Adrenal gland (tissue), 12 donors: ENCODE measurements around the gene ARHGEF2. TPM values are rescaled to one million over a fixed set of nuclear protein-coding genes. Genes with fewer than 3 reads are reported as not detected.

Source experiments
- DNase-seq, 7 donors: peaks; one replicate each; pipeline ENCODE4 v3.0.0-alpha.2; 2019 to 2020
- H3K27ac ChIP-seq, 5 donors: fragments of 200-600 bp; sonication (generic) in 4 of 5; 1 replicate in 3 of 5; 2 replicates in 2 of 5; pipeline versions ENCODE4 v1.5.1 to v1.8.0; 2016 to 2020; ENCODE audit warnings: mild to moderate bottlenecking in 1 of 5
- H3K27me3 ChIP-seq: fragments of 200-600 bp; 2 replicates; pipeline ENCODE4 v1.8.0; 2021
- H3K36me3 ChIP-seq, 2 donors: fragments of 200-600 bp; replicated peaks in 1 of 2; 1 replicate in 1 of 2; 2 replicates in 1 of 2; pipeline versions ENCODE4 v1.5.1 to v1.8.0; 2018 to 2022
- H3K4me1 ChIP-seq, 2 donors: fragments of 200-600 bp; replicated peaks in 1 of 2; 1 replicate in 1 of 2; 2 replicates in 1 of 2; pipeline versions ENCODE4 v1.5.1 to v1.8.0; 2018 to 2021
- H3K4me3 ChIP-seq, 4 donors: fragments of 200-600 bp; sonication (generic) in 3 of 4; one replicate each; pipeline ENCODE4 v1.5.1; 2016 to 2018
- H3K9me3 ChIP-seq, 3 donors: fragments of 200-600 bp; sonication (generic) in 1 of 3; replicated peaks in 1 of 3; 1 replicate in 2 of 3; 2 replicates in 1 of 3; pipeline versions ENCODE4 v1.5.1 to v1.8.0; 2016 to 2021
- CTCF ChIP-seq, 6 experiments: fragments of 450-650 bp in 4 of 6; fragments of 200-600 bp in 2 of 6; sonication (generic) in 1 of 6; IDR thresholded peaks; 1 replicate in 5 of 6; 2 replicates in 1 of 6; pipeline versions ENCODE4 v1.5.1 to v1.8.0; 2016 to 2021; ENCODE audit warnings: antibody characterized with exemption in 6 of 6, mild to moderate bottlenecking in 2 of 6, moderate library complexity in 1 of 6
- POLR2A ChIP-seq, 2 donors: fragments of 450-650 bp; IDR thresholded peaks; one replicate each; pipeline ENCODE4 v1.6.1; 2017; ENCODE audit warnings: antibody characterized with exemption in 2 of 2, mild to moderate bottlenecking in 2 of 2, moderate library complexity in 1 of 2
- WGBS, 4 donors: extraction: QIAGEN DNeasy Blood & Tissue Kit in 2 of 4; methylation state at CpG; one replicate each; pipeline versions ENCODE4 v1.1.5 to v1.1.7; 2013 to 2017; 5-methylcytosine and 5-hydroxymethylcytosine counted together
- intact Hi-C, 2 donors: fragments of 100-400 bp; cut with DNase I; formaldehyde crosslinking; loops; one replicate each; pipeline versions ENCODE4 v1.14.1 to v1.15.0; 2022 to 2023
- polyA plus RNA-seq, 3 donors: library from polyadenylated mRNA; stranded (reverse); fragments of 200-250 nt in 2 of 3; fragments of 350-450 nt in 1 of 3; fragmentation: Illumina TruSeq in 1 of 3; extraction: RNeasy Lipid Tissue Mini Kit (QIAGEN cat#74804) in 1 of 3; gene quantifications; one replicate each; pipeline ENCODE4 v1.2.3, GENCODE V29; 2013 to 2014
- total RNA-seq, 9 donors: library from RNA; depleted of rRNA in 4 of 9; stranded (reverse); fragments of >200 nt in 4 of 9; fragments of 120-200 nt in 1 of 9; fragmentation: NEBNext Ultra II Directional in 1 of 9; extraction: Animal tissue kit (Norgen Biotek cat#: 25700) in 1 of 9; gene quantifications; one replicate each; pipeline versions ENCODE4 v1.1.0 to v1.2.4, GENCODE V29; 2013 to 2023
- donor health status: healthy with polysubstance abuse.
- donor health status: Bipolar disorder and iron deficiency.
- donor health status: DM: yes; HTN: yes; CAD: no.
- donor health status: DM: no; HTN: no; CAD: no.
- donor health status: DM: no; HTN: no; CAD: no.
- donor health status: DM: yes; HTN: yes; CAD: no.

The ARHGEF2 gene
- total and polyA plus RNA-seq, 12 donors: 7.6 to 41.3 (median 29.8) TPM

DNA sequence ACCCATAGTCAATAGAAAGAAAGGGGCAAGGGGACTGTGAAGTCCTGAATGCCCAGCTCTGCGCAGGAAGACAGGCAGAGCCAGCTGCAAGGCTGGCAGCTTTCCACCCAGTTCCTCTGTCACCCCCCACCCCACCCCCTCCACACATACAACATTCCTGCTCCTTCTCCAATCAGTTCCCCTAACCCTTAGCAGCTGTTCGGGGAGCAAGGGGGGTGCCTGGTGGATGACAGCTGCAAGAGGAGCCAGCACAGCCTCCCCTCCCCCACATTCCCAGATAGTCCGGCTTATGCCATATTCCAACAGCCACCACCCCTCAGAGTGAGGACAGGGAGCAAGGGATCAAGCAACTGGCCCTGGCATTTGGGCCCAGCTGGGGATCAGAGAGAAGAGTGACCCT, 9.7 kb downstream of the ARHGEF2 start:
- intact Hi-C loops: no loop called here
- DNase-seq: no peak
- Histone ChIP-seq H3K4me1 (peaks cover 9 to 46% of the 10 kb centered on the region in 2 donors), H3K4me3 (no peak overlapping the region), H3K36me3 (peaks cover 0 to 25% of the 10 kb centered on the region in 2 donors), H3K27me3 (no peaks in the 10 kb centered on the region), H3K9me3 (no peaks in the 10 kb centered on the region), H3K27ac (peak overlapping the region in 2 of 5 donors; percentile 23 to 63)
- TF ChIP-seq POLR2A (IDR thresholded peaks at IDR 0.05) (no peak), CTCF (IDR thresholded peaks at IDR 0.05) (no peak)
- WGBS, 4 donors: 50 to 70% (median 55%) methylated on average over 2 to 3 of the region's 3 CpGs; no CpG with 5 or more reads in 1 of the 4 donors

GRCh38 chr1:155968051-155968400, 10.3 kb downstream of the ARHGEF2 start:
- intact Hi-C loops: no loop called here
- 75 to 86% (median 80%) methylated on average over 7 of the region's 7 CpGs for WGBS, 4 donors
- no peaks in the 10 kb centered on the region for H3K9me3 ChIP-seq
- peaks cover 0 to 26% of the 10 kb centered on the region in 2 donors for H3K36me3 ChIP-seq
- H3K4me1 ChIP-seq: peaks cover 9 to 46% of the 10 kb centered on the region in 2 donors
- DNase-seq: no peak
- peak overlapping the region in 2 of 5 donors; percentile 49 to 73 for H3K27ac ChIP-seq
- no peak overlapping the region for H3K4me3 ChIP-seq
- TF ChIP-seq CTCF (IDR thresholded peaks at IDR 0.05) (no peak), POLR2A (IDR thresholded peaks at IDR 0.05) (no peak)
- H3K27me3 ChIP-seq: no peaks in the 10 kb centered on the region

- Histone ChIP-seq H3K27me3 (no peaks in the 10 kb centered on the region), H3K27ac (peak overlapping the region in 2 of 5 donors; percentile 49 to 73), H3K4me3 (no peak overlapping the region), H3K9me3 (no peaks in the 10 kb centered on the region), H3K4me1 (peaks cover 9 to 46% of the 10 kb centered on the region in 2 donors), H3K36me3 (peaks cover 0 to 32% of the 10 kb centered on the region in 2 donors)
- DNase-seq: peak in 1 of 7 donors; percentile 43
- 54 to 68% (median 56%) methylated on average over 12 to 13 of the region's 13 CpGs for WGBS, 4 donors
- TF ChIP-seq CTCF (IDR thresholded peaks at IDR 0.05): no peak
- no peak for TF ChIP-seq POLR2A (IDR thresholded peaks at IDR 0.05)
- intact Hi-C loops: no loop called here
Observed at GRCh38 chr1:155967341-155968050, 10.9 kb downstream of the ARHGEF2 start.

GRCh38 chr1:155966750-155967149, 11.6 kb downstream of the ARHGEF2 start:
- Histone ChIP-seq H3K9me3 (no peaks in the 10 kb centered on the region), H3K27me3 (no peaks in the 10 kb centered on the region), H3K36me3 (peaks cover 0 to 39% of the 10 kb centered on the region in 2 donors), H3K27ac (peak overlapping the region in 1 of 5 donors; percentile 73), H3K4me3 (no peak overlapping the region), H3K4me1 (peaks cover 9 to 50% of the 10 kb centered on the region in 2 donors)
- no peak for TF ChIP-seq POLR2A (IDR thresholded peaks at IDR 0.05)
- no peak for TF ChIP-seq CTCF (IDR thresholded peaks at IDR 0.05)
- 53 to 60% (median 57%) methylated on average over 5 to 7 of the region's 7 CpGs for WGBS, 4 donors
- intact Hi-C loops: no loop called here
- no peak for DNase-seq
